Activated CD4-positive, alpha-beta memory T cell treated with anti-CD3 and anti-CD28 coated beads for 36 hours (primary cell): ENCODE results near the gene CCNF. TPM values are rescaled to one million over a fixed set of nuclear protein-coding genes. Genes with fewer than 3 reads are reported as not detected.

Experiments
- CTCF ChIA-PET: fragments of 350-600 bp; sonication (Branson Sonifier 250); formaldehyde crosslinking; loops from one replicate; lab custom pipeline; 2021; ENCODE audit warnings: antibody characterized with exemption, inconsistent platforms; lab: Charles Lee
- POLR2A ChIA-PET: fragments of 350-600 bp; sonication (Branson Sonifier 250); formaldehyde crosslinking; loops from one replicate; lab custom pipeline; 2021; ENCODE audit warnings: antibody characterized with exemption; lab: Charles Lee
- DNase-seq: peaks from one replicate; pipeline ENCODE4 v3.0.0-alpha.2; 2020
- H3K27ac Mint-ChIP-seq: one replicate; pipeline ENCODE4 v1.8.0; 2021; ENCODE audit warnings: mixed read lengths
- H3K27me3 Mint-ChIP-seq: one replicate; pipeline ENCODE4 v1.8.0; 2021; ENCODE audit warnings: mixed read lengths
- H3K36me3 Mint-ChIP-seq: one replicate; pipeline ENCODE4 v1.8.0; 2021; ENCODE audit warnings: mixed read lengths
- H3K4me1 Mint-ChIP-seq: one replicate; pipeline ENCODE4 v1.8.0; 2021; ENCODE audit warnings: low read depth, mixed read lengths
- H3K4me3 Mint-ChIP-seq: one replicate; pipeline ENCODE4 v1.8.0; 2021; ENCODE audit warnings: mild to moderate bottlenecking, mixed read lengths
- H3K9me3 Mint-ChIP-seq: one replicate; pipeline ENCODE4 v1.8.0; 2021; ENCODE audit warnings: mixed read lengths
- intact Hi-C: fragments of 100-400 bp; cut with micrococcal nuclease; formaldehyde crosslinking; loops from one replicate; pipeline ENCODE4 v1.15.1; 2023
- total RNA-seq, 2 experiments: library from RNA; stranded (reverse); gene quantifications; one replicate each; pipeline ENCODE4 v1.2.3, GENCODE V29; 2021

The CCNF gene
- total RNA-seq, 2 experiments from 2014 or later, result 53.5 to 54.7 TPM

GRCh38 chr16:2450535-2450934 is 21.3 kb downstream of the CCNF start:
- ChIA-PET POLR2A (no interaction called here), CTCF (interaction anchor here (1.6 kb wide), 1 partner anchor 51 kb away, joined by 3 read pairs; no protein-coding TSS in a partner anchor)
- Mint-ChIP-seq H3K27ac (no peak overlapping the region), H3K36me3 (peaks cover 55% of the 10 kb centered on the region), H3K4me3 (no peak overlapping the region), H3K27me3 (no peaks in the 10 kb centered on the region), H3K4me1 (no peaks in the 10 kb centered on the region), H3K9me3 (no peaks in the 10 kb centered on the region)
- intact Hi-C loops, result no loop called here
- DNase-seq, result no peak

GRCh38 chr16:2450975-2451381 is 21.7 kb downstream of the CCNF start:
- no peak overlapping the region for H3K27ac Mint-ChIP-seq
- ChIA-PET CTCF (no interaction called here), POLR2A (no interaction called here)
- H3K36me3 Mint-ChIP-seq, result peaks cover 53% of the 10 kb centered on the region
- no peak for DNase-seq
- no peak overlapping the region for H3K4me3 Mint-ChIP-seq
- H3K4me1 Mint-ChIP-seq, result no peaks in the 10 kb centered on the region
- intact Hi-C loops, result no loop called here
- H3K9me3 Mint-ChIP-seq, result no peaks in the 10 kb centered on the region
- H3K27me3 Mint-ChIP-seq, result no peaks in the 10 kb centered on the region

- no peaks in the 10 kb centered on the region for H3K27me3 Mint-ChIP-seq
- H3K9me3 Mint-ChIP-seq, result no peaks in the 10 kb centered on the region
- no peak overlapping the region for H3K4me3 Mint-ChIP-seq
- H3K36me3 Mint-ChIP-seq, result peaks cover 49% of the 10 kb centered on the region
- no peak for DNase-seq
- ChIA-PET POLR2A (no interaction called here), CTCF (no interaction called here)
- H3K27ac Mint-ChIP-seq, result no peak overlapping the region
- intact Hi-C loops, result no loop called here
- H3K4me1 Mint-ChIP-seq, result no peaks in the 10 kb centered on the region
Measured at GRCh38 chr16:2451851-2452320, 22.6 kb downstream of the CCNF start.

GRCh38 chr16:2452650-2453049 is 23.4 kb downstream of the CCNF start:
- no peaks in the 10 kb centered on the region for H3K4me1 Mint-ChIP-seq
- CTCF ChIA-PET, result no interaction called here
- POLR2A ChIA-PET, result no interaction called here

GRCh38 chr16:2455081-2455845 is 26.0 kb downstream of the CCNF start:
- POLR2A ChIA-PET, result interaction anchor here (0.6 kb wide), 2 partner anchors 8 to 1496 kb away, joined by 3 to 4 read pairs; no protein-coding TSS in a partner anchor
- H3K4me3 Mint-ChIP-seq, result no peak overlapping the region
- peaks cover 34% of the 10 kb centered on the region for H3K36me3 Mint-ChIP-seq

More at GRCh38 chr16:2452650-2453049, 23.4 kb downstream of the CCNF start:
- Mint-ChIP-seq H3K36me3 (peaks cover 49% of the 10 kb centered on the region), H3K27me3 (no peaks in the 10 kb centered on the region), H3K4me3 (no peak overlapping the region), H3K9me3 (no peaks in the 10 kb centered on the region), H3K27ac (no peak overlapping the region)
- no peak for DNase-seq
- intact Hi-C loops, result no loop called here

GRCh38 chr16:2456551-2457153 is 27.4 kb downstream of the CCNF start:
- intact Hi-C loops, result no loop called here
- Mint-ChIP-seq H3K27me3 (no peaks in the 10 kb centered on the region), H3K4me3 (no peak overlapping the region), H3K27ac (peak overlapping the region; percentile 52), H3K9me3 (no peaks in the 10 kb centered on the region), H3K4me1 (peaks cover 7% of the 10 kb centered on the region), H3K36me3 (peaks cover 34% of the 10 kb centered on the region)
- ChIA-PET CTCF (no interaction called here), POLR2A (no interaction called here)
- DNase-seq, result no peak

More at GRCh38 chr16:2455081-2455845, 26.0 kb downstream of the CCNF start:
- Mint-ChIP-seq H3K27ac (no peak overlapping the region), H3K4me1 (peaks cover 7% of the 10 kb centered on the region), H3K27me3 (no peaks in the 10 kb centered on the region), H3K9me3 (no peaks in the 10 kb centered on the region)
- intact Hi-C loops, result no loop called here
- DNase-seq, result no peak
- CTCF ChIA-PET, result interaction anchor here (1.0 kb wide), 1 partner anchor 46 kb away, joined by 3 read pairs; no protein-coding TSS in a partner anchor

- Mint-ChIP-seq H3K27me3 (no peaks in the 10 kb centered on the region), H3K27ac (no peak overlapping the region), H3K4me1 (peaks cover 7% of the 10 kb centered on the region), H3K36me3 (peaks cover 32% of the 10 kb centered on the region), H3K4me3 (no peak overlapping the region), H3K9me3 (no peaks in the 10 kb centered on the region)
- no peak for DNase-seq
- ChIA-PET CTCF (no interaction called here), POLR2A (no interaction called here)
- intact Hi-C loops, result no loop called here
Measured at GRCh38 chr16:2457267-2457666, 28.0 kb downstream of the CCNF start.

- intact Hi-C loops, result no loop called here
- Mint-ChIP-seq H3K4me3 (no peak overlapping the region), H3K27me3 (no peaks in the 10 kb centered on the region), H3K36me3 (peaks cover 25% of the 10 kb centered on the region), H3K4me1 (peaks cover 7% of the 10 kb centered on the region), H3K27ac (no peak overlapping the region), H3K9me3 (no peaks in the 10 kb centered on the region)
- DNase-seq, result no peak
- ChIA-PET POLR2A (no interaction called here), CTCF (no interaction called here)
Measured at GRCh38 chr16:2457946-2458345, 28.7 kb downstream of the CCNF start.

- peaks cover 7% of the 10 kb centered on the region for H3K4me1 Mint-ChIP-seq
- intact Hi-C loops, result no loop called here
- H3K27ac Mint-ChIP-seq, result peak overlapping the region; percentile 64
- no peak for DNase-seq
- H3K9me3 Mint-ChIP-seq, result no peaks in the 10 kb centered on the region
- no peaks in the 10 kb centered on the region for H3K27me3 Mint-ChIP-seq
- peak overlapping the region; percentile 77 for H3K4me3 Mint-ChIP-seq
- ChIA-PET POLR2A (interaction anchor here (1.1 to 1.7 kb wide), 6 partner anchors 11 to 207 kb away, joined by 3 to 6 read pairs (median 4); partner anchors contain the start of genes CCNF, ECI1 and TBC1D24), CTCF (interaction anchor here (0.7 to 1.8 kb wide), 5 partner anchors 31 to 264 kb away, joined by 3 to 10 read pairs (median 3); partner anchors contain the start of gene ABCA3)
- peaks cover 18% of the 10 kb centered on the region for H3K36me3 Mint-ChIP-seq
Measured at GRCh38 chr16:2458887-2459646, 29.8 kb downstream of the CCNF start.

GRCh38 chr16:2459647-2460390 is 30.6 kb downstream of the CCNF start, which contains the start of gene TEDC2:
Gene TEDC2 (plus strand): TSS chr16:2460109. CDS start chr16:2460145, 36 bp downstream.
- H3K4me3 Mint-ChIP-seq, result peak within 1 kb of the TSS; percentile 77
- ChIA-PET POLR2A (interaction anchor here (1.0 to 1.7 kb wide), 7 partner anchors 10 to 208 kb away, joined by 3 to 6 read pairs (median 4); partner anchors contain the start of genes CCNF, ECI1 and TBC1D24), CTCF (interaction anchor here (0.7 to 1.8 kb wide), 9 partner anchors 9 to 437 kb away, joined by 3 to 10 read pairs (median 3); partner anchors contain the start of genes ABCA3 and TBC1D24)
- H3K36me3 Mint-ChIP-seq, result peaks cover 18% of the 10 kb centered on the region
- no peaks in the 10 kb centered on the region for H3K9me3 Mint-ChIP-seq
- no peaks in the 10 kb centered on the region for H3K27me3 Mint-ChIP-seq
- intact Hi-C loops, result no loop called here
- peak within 1 kb of the TSS; percentile 64 for H3K27ac Mint-ChIP-seq
- peak; percentile 98 for DNase-seq
- H3K4me1 Mint-ChIP-seq, result peaks cover 7% of the 10 kb centered on the region

- peak overlapping the region; percentile 65 for H3K4me3 Mint-ChIP-seq
- peaks cover 14% of the 10 kb centered on the region for H3K36me3 Mint-ChIP-seq
- peaks cover 7% of the 10 kb centered on the region for H3K4me1 Mint-ChIP-seq
- ChIA-PET POLR2A (interaction anchor here (1.0 to 1.7 kb wide), 8 partner anchors 9 to 209 kb away, joined by 3 to 6 read pairs (median 4); partner anchors contain the start of genes CCNF, ECI1 and TBC1D24), CTCF (interaction anchor here (0.9 to 1.8 kb wide), 7 partner anchors 9 to 438 kb away, joined by 3 to 10 read pairs (median 3); partner anchors contain the start of gene TBC1D24)
- H3K9me3 Mint-ChIP-seq, result no peaks in the 10 kb centered on the region
- intact Hi-C loops, result no loop called here
- DNase-seq, result no peak
- H3K27ac Mint-ChIP-seq, result no peak overlapping the region
- no peaks in the 10 kb centered on the region for H3K27me3 Mint-ChIP-seq
Measured at GRCh38 chr16:2460391-2460713, 31.1 kb downstream of the CCNF start.
